ENCODE data around the gene ZNF467.

Gene ZNF467

GRCh38 chr7:149769915-149770314 is 3.5 kb downstream of the ZNF467 start:
- in situ Hi-C loops (cut with HindIII; ENCODE audit: low sequenced_read_pairs) = no loop called here
- H3K4me3 ChIP-seq (ENCODE audit: low read depth, low read length) = no peak overlapping the region
- TF ChIP-seq CTCF (IDR thresholded peaks at IDR 0.05; ENCODE audit: low read depth, low read length, missing control alignments) = no peak
- DNase-seq (ENCODE audit: low read depth) = no peak

GRCh38 chr7:149768931-149769330 is 4.5 kb downstream of the ZNF467 start:
- DNase-seq (ENCODE audit: low read depth) = no peak
- in situ Hi-C loops (cut with HindIII; ENCODE audit: low sequenced_read_pairs) = no loop called here
- no peak overlapping the region for H3K4me3 ChIP-seq (ENCODE audit: low read depth, low read length)
- TF ChIP-seq CTCF (IDR thresholded peaks at IDR 0.05; ENCODE audit: low read depth, low read length, missing control alignments) = no peak

GRCh38 chr7:149767068-149767467 is 6.3 kb downstream of the ZNF467 start:
- no peak for TF ChIP-seq CTCF (IDR thresholded peaks at IDR 0.05; ENCODE audit: low read depth, low read length, missing control alignments)
- no peak for DNase-seq (ENCODE audit: low read depth)
- in situ Hi-C loops (cut with HindIII; ENCODE audit: low sequenced_read_pairs) = no loop called here
- no peak overlapping the region for H3K4me3 ChIP-seq (ENCODE audit: low read depth, low read length)

GRCh38 chr7:149766135-149766675 is 7.2 kb downstream of the ZNF467 start:
- no peak for DNase-seq (ENCODE audit: low read depth)
- TF ChIP-seq CTCF (IDR thresholded peaks at IDR 0.05; ENCODE audit: low read depth, low read length, missing control alignments) = no peak
- H3K4me3 ChIP-seq (ENCODE audit: low read depth, low read length) = no peak overlapping the region
- in situ Hi-C loops (cut with HindIII; ENCODE audit: low sequenced_read_pairs) = no loop called here

GRCh38 chr7:149765399-149766121 is 7.8 kb downstream of the ZNF467 start:
- DNase-seq (ENCODE audit: low read depth) = no peak
- no peak for TF ChIP-seq CTCF (IDR thresholded peaks at IDR 0.05; ENCODE audit: low read depth, low read length, missing control alignments)
- in situ Hi-C loops (cut with HindIII; ENCODE audit: low sequenced_read_pairs) = no loop called here
- no peak overlapping the region for H3K4me3 ChIP-seq (ENCODE audit: low read depth, low read length)

GRCh38 chr7:149764481-149765398 is 8.6 kb downstream of the ZNF467 start:
- no peak overlapping the region for H3K4me3 ChIP-seq (ENCODE audit: low read depth, low read length)
- in situ Hi-C loops (cut with HindIII; ENCODE audit: low sequenced_read_pairs) = no loop called here
- DNase-seq (ENCODE audit: low read depth) = no peak
- peak; percentile 20 for TF ChIP-seq CTCF (IDR thresholded peaks at IDR 0.05; ENCODE audit: low read depth, low read length, missing control alignments)
